HepG2 (cell line): ENCODE measurements around the gene ATP6V0A1. TPM values are rescaled to one million over a fixed set of nuclear protein-coding genes. Genes with fewer than 3 reads are reported as not detected.

Experiments
- BRCA1 ChIP-seq: sonication (generic); formaldehyde crosslinking; IDR thresholded peaks from 2 replicates; pipeline ENCODE4 v1.4.0; 2020; ENCODE audit warnings: missing genetic modification reagents
- EP300 ChIP-seq, 3 experiments: sonication (generic) in 1 of 3; formaldehyde crosslinking in 1 of 3; IDR thresholded peaks; 2 replicates each; pipeline versions ENCODE4 v1.5.1 to v1.6.1; 2011 to 2020; ENCODE audit warnings: low read depth in 2 of 3, low read length in 2 of 3, borderline replicate concordance in 1 of 3, improper control_type of control experiment in 1 of 3, mild to moderate bottlenecking in 1 of 3, missing genetic modification reagents in 1 of 3, moderate library complexity in 1 of 3
- ERF ChIP-seq: IDR thresholded peaks from 2 replicates; pipeline ENCODE4 v1.6.1; 2018; ENCODE audit warnings: missing biosample characterization, missing genetic modification reagents
- FOXA3 ChIP-seq: IDR thresholded peaks from 2 replicates; pipeline ENCODE4 v1.6.1; 2016; ENCODE audit warnings: missing genetic modification reagents, missing compliant biosample characterization
- HNRNPL ChIP-seq: fragments of 200-400 bp; formaldehyde crosslinking; IDR thresholded peaks from 2 replicates; pipeline ENCODE4 v1.6.1; 2017; ENCODE audit warnings: mild to moderate bottlenecking, low read depth, low read length
- MXD4 ChIP-seq: IDR thresholded peaks from 2 replicates; pipeline ENCODE4 v1.6.1; 2016; ENCODE audit warnings: mild to moderate bottlenecking, missing biosample characterization, missing genetic modification reagents
- RAD21 ChIP-seq: fragments of 450-650 bp; formaldehyde crosslinking; IDR thresholded peaks from 2 replicates; pipeline ENCODE4 v1.5.0; 2020; ENCODE audit warnings: mild to moderate bottlenecking
- RBM22 ChIP-seq: fragments of 200-400 bp; formaldehyde crosslinking; optimal IDR thresholded peaks from 2 replicates; pipeline ENCODE3; 2017; ENCODE audit warnings: mild to moderate bottlenecking, low read length, moderate library complexity
- polyA plus RNA-seq, 8 experiments: library from polyadenylated mRNA; depleted of rRNA in 3 of 8; stranded (reverse) in 7 of 8; unstranded in 1 of 8; fragments of >200 nt; fragmentation: Illumina TruSeq in 4 of 8; extraction: Trizol in 4 of 8; gene quantifications; 2 replicates each; pipeline versions ENCODE4 v1.2.1 to v1.2.3, GENCODE V29; 2011 to 2016; ENCODE audit warnings: low read depth in 4 of 8, missing spikeins in 1 of 8, mixed read lengths in 1 of 8; ENCODE audit not compliant: insufficient read depth in 1 of 8
- total RNA-seq, 5 experiments: library from RNA; depleted of rRNA; stranded (reverse); fragments of >200 nt; fragmentation: Illumina TruSeq; extraction: Trizol; gene quantifications; 2 replicates each; pipeline ENCODE4 v1.2.3, GENCODE V29; 2016; ENCODE audit warnings: low read depth in 1 of 5
- TF ChIP-seq, protein P1 (sequence below): sonication (generic); formaldehyde crosslinking; IDR thresholded peaks from 2 replicates; pipeline ENCODE4 v1.5.1; 2020; ENCODE audit warnings: missing genetic modification reagents, mild to moderate bottlenecking, borderline replicate concordance
- TF ChIP-seq, protein P2 (sequence below): sonication (generic); formaldehyde crosslinking; IDR thresholded peaks from 2 replicates; pipeline ENCODE4 v1.5.0; 2020; ENCODE audit warnings: mild to moderate bottlenecking, missing genetic modification reagents
- TF ChIP-seq, protein P3 (sequence below): sonication (generic); formaldehyde crosslinking; IDR thresholded peaks from 2 replicates; pipeline ENCODE4 v1.8.0; 2022; ENCODE audit warnings: mild to moderate bottlenecking, missing genetic modification reagents, moderate library complexity
- TF ChIP-seq, protein P4 (sequence below): sonication (generic); formaldehyde crosslinking; IDR thresholded peaks from one replicate; pipeline ENCODE4 v1.5.1; 2020; ENCODE audit warnings: mild to moderate bottlenecking, missing genetic modification reagents; ENCODE audit errors: not compliant biosample characterization
- TF ChIP-seq, protein P5 (sequence below): IDR thresholded peaks from 2 replicates; pipeline ENCODE4 v1.6.1; 2018; ENCODE audit warnings: missing genetic modification reagents

The ATP6V0A1 gene
- total and polyA plus RNA-seq, 2 of the 13 experiments (the other 11 are each of a cell fraction or from before 2014, with no cell fraction given), result 27.9 to 54.1 TPM

DNA sequence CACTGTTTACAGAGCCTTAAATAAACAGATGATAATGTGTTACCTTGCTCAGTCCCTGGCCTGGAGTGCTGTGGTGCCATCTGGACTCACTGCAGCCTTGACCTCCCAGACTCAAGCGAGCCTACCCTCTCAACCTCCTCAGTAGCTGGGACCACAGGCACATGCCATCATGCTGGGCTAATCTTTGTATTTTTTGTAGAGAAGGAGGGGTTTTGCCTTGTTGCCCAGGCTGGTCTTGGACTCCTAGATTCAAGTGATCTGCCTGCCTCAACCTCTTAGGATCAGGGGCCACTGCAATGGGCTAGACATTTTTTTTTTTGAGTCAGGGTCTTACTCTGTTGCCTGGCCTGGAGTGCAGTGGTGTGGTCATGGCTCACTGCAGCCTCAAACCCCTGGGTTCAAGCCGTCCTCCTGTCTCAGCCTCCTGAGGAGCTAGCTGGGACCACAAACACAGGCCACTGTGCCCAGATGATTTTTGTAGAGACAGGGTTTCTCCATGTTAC, 72.3 kb downstream of the ATP6V0A1 start (continued):
- TF ChIP-seq, protein P1, sequence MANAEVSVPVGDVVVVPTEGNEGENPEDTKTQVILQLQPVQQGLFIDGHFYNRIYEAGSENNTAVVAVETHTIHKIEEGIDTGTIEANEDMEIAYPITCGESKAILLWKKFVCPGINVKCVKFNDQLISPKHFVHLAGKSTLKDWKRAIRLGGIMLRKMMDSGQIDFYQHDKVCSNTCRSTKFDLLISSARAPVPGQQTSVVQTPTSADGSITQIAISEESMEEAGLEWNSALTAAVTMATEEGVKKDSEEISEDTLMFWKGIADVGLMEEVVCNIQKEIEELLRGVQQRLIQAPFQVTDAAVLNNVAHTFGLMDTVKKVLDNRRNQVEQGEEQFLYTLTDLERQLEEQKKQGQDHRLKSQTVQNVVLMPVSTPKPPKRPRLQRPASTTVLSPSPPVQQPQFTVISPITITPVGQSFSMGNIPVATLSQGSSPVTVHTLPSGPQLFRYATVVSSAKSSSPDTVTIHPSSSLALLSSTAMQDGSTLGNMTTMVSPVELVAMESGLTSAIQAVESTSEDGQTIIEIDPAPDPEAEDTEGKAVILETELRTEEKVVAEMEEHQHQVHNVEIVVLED (CRISPR knock-in tag), result peak; percentile 56; the same call in 1 of the 2 replicates
- peak in 1 of 2 experiments; percentile 91; a peak in 2 of 4 replicates for TF ChIP-seq EP300 (IDR thresholded peaks at IDR 0.05; ENCODE audit: low read depth in 2 of 2, low read length in 2 of 2)
- TF ChIP-seq EP300 (CRISPR knock-in tag; IDR thresholded peaks at IDR 0.05; ENCODE audit: borderline replicate concordance), result peak; percentile 85
- TF ChIP-seq, protein P2, sequence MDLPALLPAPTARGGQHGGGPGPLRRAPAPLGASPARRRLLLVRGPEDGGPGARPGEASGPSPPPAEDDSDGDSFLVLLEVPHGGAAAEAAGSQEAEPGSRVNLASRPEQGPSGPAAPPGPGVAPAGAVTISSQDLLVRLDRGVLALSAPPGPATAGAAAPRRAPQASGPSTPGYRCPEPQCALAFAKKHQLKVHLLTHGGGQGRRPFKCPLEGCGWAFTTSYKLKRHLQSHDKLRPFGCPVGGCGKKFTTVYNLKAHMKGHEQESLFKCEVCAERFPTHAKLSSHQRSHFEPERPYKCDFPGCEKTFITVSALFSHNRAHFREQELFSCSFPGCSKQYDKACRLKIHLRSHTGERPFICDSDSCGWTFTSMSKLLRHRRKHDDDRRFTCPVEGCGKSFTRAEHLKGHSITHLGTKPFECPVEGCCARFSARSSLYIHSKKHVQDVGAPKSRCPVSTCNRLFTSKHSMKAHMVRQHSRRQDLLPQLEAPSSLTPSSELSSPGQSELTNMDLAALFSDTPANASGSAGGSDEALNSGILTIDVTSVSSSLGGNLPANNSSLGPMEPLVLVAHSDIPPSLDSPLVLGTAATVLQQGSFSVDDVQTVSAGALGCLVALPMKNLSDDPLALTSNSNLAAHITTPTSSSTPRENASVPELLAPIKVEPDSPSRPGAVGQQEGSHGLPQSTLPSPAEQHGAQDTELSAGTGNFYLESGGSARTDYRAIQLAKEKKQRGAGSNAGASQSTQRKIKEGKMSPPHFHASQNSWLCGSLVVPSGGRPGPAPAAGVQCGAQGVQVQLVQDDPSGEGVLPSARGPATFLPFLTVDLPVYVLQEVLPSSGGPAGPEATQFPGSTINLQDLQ (CRISPR knock-in tag), result no peak
- TF ChIP-seq, protein P3, sequence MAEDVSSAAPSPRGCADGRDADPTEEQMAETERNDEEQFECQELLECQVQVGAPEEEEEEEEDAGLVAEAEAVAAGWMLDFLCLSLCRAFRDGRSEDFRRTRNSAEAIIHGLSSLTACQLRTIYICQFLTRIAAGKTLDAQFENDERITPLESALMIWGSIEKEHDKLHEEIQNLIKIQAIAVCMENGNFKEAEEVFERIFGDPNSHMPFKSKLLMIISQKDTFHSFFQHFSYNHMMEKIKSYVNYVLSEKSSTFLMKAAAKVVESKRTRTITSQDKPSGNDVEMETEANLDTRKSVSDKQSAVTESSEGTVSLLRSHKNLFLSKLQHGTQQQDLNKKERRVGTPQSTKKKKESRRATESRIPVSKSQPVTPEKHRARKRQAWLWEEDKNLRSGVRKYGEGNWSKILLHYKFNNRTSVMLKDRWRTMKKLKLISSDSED (CRISPR knock-in tag), result 0 out of 2 replicates have a peak, but pooled peaks have one; percentile 38
- no peak for TF ChIP-seq BRCA1
- TF ChIP-seq, protein P4, sequence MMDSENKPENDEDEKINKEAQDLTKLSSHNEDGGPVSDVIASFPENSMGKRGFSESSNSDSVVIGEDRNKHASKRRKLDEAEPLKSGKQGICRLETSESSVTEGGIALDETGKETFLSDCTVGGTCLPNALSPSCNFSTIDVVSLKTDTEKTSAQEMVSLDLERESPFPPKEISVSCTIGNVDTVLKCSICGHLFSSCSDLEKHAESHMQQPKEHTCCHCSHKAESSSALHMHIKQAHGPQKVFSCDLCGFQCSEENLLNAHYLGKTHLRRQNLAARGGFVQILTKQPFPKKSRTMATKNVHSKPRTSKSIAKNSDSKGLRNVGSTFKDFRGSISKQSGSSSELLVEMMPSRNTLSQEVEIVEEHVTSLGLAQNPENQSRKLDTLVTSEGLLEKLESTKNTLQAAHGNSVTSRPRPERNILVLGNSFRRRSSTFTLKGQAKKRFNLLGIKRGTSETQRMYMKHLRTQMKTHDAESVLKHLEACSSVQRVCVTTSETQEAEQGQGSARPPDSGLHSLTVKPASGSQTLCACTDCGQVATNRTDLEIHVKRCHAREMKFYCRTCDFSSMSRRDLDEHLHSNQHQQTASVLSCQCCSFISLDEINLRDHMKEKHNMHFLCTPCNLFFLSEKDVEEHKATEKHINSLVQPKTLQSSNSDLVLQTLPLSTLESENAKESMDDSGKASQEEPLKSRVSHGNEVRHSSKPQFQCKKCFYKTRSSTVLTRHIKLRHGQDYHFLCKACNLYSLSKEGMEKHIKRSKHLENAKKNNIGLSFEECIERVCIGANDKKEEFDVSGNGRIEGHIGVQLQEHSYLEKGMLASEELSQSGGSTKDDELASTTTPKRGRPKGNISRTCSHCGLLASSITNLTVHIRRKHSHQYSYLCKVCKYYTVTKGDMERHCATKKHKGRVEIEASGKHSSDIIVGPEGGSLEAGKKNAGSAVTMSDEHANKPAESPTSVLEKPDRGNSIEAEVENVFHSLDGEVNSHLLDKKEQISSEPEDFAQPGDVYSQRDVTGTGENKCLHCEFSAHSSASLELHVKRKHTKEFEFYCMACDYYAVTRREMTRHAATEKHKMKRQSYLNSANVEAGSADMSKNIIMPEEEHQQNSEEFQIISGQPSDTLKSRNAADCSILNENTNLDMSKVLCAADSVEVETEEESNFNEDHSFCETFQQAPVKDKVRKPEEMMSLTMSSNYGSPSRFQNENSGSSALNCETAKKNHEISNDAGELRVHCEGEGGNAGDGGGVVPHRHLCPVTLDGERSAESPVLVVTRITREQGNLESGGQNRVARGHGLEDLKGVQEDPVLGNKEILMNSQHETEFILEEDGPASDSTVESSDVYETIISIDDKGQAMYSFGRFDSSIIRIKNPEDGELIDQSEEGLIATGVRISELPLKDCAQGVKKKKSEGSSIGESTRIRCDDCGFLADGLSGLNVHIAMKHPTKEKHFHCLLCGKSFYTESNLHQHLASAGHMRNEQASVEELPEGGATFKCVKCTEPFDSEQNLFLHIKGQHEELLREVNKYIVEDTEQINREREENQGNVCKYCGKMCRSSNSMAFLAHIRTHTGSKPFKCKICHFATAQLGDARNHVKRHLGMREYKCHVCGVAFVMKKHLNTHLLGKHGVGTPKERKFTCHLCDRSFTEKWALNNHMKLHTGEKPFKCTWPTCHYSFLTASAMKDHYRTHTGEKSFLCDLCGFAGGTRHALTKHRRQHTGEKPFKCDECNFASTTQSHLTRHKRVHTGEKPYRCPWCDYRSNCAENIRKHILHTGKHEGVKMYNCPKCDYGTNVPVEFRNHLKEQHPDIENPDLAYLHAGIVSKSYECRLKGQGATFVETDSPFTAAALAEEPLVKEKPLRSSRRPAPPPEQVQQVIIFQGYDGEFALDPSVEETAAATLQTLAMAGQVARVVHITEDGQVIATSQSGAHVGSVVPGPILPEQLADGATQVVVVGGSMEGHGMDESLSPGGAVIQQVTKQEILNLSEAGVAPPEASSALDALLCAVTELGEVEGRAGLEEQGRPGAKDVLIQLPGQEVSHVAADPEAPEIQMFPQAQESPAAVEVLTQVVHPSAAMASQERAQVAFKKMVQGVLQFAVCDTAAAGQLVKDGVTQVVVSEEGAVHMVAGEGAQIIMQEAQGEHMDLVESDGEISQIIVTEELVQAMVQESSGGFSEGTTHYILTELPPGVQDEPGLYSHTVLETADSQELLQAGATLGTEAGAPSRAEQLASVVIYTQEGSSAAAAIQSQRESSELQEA (CRISPR knock-in tag), result peak; percentile 17
- no peak for TF ChIP-seq HNRNPL
- TF ChIP-seq MXD4 (CRISPR knock-in tag), result no peak
- TF ChIP-seq, protein P5, sequence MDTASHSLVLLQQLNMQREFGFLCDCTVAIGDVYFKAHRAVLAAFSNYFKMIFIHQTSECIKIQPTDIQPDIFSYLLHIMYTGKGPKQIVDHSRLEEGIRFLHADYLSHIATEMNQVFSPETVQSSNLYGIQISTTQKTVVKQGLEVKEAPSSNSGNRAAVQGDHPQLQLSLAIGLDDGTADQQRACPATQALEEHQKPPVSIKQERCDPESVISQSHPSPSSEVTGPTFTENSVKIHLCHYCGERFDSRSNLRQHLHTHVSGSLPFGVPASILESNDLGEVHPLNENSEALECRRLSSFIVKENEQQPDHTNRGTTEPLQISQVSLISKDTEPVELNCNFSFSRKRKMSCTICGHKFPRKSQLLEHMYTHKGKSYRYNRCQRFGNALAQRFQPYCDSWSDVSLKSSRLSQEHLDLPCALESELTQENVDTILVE, result peak; percentile 61; the same call in 1 of the 2 replicates
- peak; percentile 80 for TF ChIP-seq ERF (CRISPR knock-in tag)
- TF ChIP-seq FOXA3, result peak; percentile 98
- TF ChIP-seq RBM22, result no peak
- no peak for TF ChIP-seq RAD21 (CRISPR knock-in tag)
